Measurements from ENCODE around the gene ZNF423. TPM values are rescaled to one million over a fixed set of nuclear protein-coding genes. Genes with fewer than 3 reads are reported as not detected.
A peak's percentile ranks its signal among the peaks of the same experiment; 100 is the strongest.

ZNF423 gene
- total RNA-seq = 10 to 100 TPM in 1 of 2 donors, 1 to 10 TPM in 1; 4.9 to 14.8 TPM
- polyA plus RNA-seq = 1 to 10 TPM; 1.1 to 1.8 TPM
- long read RNA-seq, donor 1, partial matches to known transcripts = 29 of 29 reads
- long read RNA-seq, donor 1, other reads (novel, unspliced or antisense) = 0 of 29 reads
- long read RNA-seq, donor 2, partial matches to known transcripts = 11 of 12 reads
- long read RNA-seq, donor 2, other reads (novel, unspliced or antisense) = 0 of 12 reads
- long read RNA-seq, donor 3, partial matches to known transcripts = 13 of 14 reads
- long read RNA-seq, donor 3, other reads (novel, unspliced or antisense) = 0 of 14 reads
- long read RNA-seq, donor 4, partial matches to known transcripts = 21 of 21 reads
- long read RNA-seq, donor 4, other reads (novel, unspliced or antisense) = 0 of 21 reads
- long read RNA-seq, donor 5, full-length matches to known transcripts = 4 of 37 reads
- long read RNA-seq, donor 5, partial matches to known transcripts = 33 of 37 reads
- long read RNA-seq, donor 5, other reads (novel, unspliced or antisense) = 0 of 37 reads

DNA sequence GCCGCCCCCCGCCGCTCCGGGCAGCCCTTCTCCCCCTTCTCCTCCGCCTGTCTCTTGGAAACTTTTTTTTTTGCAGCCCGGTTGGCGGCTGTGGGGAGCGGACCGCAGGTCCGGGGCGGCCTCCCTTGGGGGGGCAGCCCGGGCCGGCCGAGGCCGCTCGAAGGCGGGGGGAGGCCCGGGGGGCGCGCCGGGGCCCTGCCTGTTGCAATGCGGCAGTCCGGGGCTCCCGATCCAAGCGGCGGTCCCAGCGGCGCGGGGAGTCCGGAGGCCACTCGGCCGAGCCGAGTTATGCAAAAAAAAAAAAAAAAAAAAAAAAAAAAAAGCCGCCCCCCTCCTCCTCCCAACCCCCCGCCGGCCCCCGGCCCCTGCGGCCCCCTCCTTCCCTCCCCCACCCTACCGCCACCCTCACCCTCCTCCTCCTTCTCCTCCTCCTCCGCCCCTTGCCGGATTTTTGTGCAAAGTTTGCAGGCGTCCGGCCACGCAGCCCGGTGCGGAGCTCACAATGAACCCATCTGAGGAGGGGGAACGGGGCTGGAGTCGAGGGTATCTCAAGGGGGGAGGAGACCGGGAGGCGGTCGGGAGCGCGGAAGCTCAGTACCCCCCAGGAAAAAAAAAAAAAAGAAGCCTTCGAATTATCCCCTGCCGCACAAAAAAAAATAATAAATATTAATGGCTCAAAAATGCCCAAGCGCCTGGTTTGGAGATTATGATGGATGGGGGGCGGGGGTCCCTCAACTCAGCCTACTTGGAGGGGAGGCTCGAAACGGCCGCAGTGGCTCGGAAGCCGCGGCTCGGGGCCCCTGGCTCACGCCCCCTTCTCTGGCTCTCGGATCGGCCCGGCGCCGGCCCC, at the start of gene ZNF423:
TSS of gene ZNF423 (minus strand) at position 291 of the 850 bp plus-strand sequence. CDS start 338 bp downstream, outside the sequence.
- Histone ChIP-seq H3K27me3 (ENCODE audit: control insufficient read depth in 3 of 3, insufficient read depth in 3 of 3, low read length in 2 of 3) (no peaks in the 10 kb centered on the region), H3K27ac (ENCODE audit: low read depth in 1 of 2, low read length in 1 of 2) (peak within 1 kb of the TSS; percentile 80 to 95), H3K9ac (ENCODE audit: insufficient read depth in 1 of 2, low read length in 2 of 2) (no peak within 1 kb of the TSS), H3K4me1 (ENCODE audit: control insufficient read depth in 5 of 5, insufficient read depth in 5 of 5, low read length in 5 of 5) (peaks cover 0 to 50% (median 23%) of the 10 kb centered on the region in 5 donors), H3K36me3 (ENCODE audit: control insufficient read depth in 4 of 4, insufficient read depth in 4 of 4, low read length in 4 of 4) (no peaks in the 10 kb centered on the region), H3K9me3 (ENCODE audit: control insufficient read depth in 4 of 4, insufficient read depth in 3 of 4, low read length in 3 of 4) (no peaks in the 10 kb centered on the region), H3K4me3 (peak within 1 kb of the TSS; percentile 67)
- DNase-seq (peak; percentile 76 to 85 (median 77)), ATAC-seq (ENCODE audit: insufficient read depth, low FRiP score) (no peak)
- WGBS, 2 donors = 0 to 2% methylated on average over 45 to 68 of the region's 70 CpGs
- TF ChIP-seq, protein P1, sequence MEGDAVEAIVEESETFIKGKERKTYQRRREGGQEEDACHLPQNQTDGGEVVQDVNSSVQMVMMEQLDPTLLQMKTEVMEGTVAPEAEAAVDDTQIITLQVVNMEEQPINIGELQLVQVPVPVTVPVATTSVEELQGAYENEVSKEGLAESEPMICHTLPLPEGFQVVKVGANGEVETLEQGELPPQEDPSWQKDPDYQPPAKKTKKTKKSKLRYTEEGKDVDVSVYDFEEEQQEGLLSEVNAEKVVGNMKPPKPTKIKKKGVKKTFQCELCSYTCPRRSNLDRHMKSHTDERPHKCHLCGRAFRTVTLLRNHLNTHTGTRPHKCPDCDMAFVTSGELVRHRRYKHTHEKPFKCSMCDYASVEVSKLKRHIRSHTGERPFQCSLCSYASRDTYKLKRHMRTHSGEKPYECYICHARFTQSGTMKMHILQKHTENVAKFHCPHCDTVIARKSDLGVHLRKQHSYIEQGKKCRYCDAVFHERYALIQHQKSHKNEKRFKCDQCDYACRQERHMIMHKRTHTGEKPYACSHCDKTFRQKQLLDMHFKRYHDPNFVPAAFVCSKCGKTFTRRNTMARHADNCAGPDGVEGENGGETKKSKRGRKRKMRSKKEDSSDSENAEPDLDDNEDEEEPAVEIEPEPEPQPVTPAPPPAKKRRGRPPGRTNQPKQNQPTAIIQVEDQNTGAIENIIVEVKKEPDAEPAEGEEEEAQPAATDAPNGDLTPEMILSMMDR (IDR thresholded peaks at IDR 0.05; ENCODE audit: control extremely low read depth, extremely low read depth) = no peak

DNA sequence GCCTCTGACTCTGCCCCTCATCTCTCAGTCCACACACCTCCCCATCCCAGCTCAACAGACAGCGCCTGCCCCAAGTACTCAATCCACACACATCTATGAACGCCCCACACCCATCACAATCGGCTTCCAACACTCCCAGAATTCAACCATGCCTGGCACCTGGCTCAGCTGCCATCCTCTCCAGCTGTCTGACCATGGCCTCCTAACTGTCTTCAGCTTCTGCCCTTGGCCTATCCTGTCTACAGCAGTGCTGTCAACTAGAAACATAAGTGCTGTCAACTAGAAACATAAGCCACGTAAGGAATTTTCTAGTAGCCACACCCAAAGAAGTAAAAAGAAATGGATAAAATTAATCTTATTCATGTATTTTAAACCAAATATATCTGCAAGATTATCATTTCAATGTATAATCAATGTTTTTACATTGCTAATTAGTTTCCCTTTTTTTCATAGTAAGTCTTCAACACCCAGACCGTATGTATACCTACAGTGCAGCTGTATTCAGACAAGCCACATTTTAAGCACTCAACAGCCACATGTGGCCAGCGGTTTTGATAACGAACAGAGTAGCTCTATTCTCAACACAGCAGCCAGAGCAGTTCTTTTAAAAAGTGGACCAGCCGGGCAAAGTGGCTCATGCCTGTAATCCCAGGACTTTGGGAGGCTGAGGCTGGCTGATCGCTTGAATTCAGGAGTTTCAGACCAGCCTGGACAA, 48.6 kb upstream of the ZNF423 start:
- Histone ChIP-seq H3K9me3 (ENCODE audit: control insufficient read depth in 4 of 4, insufficient read depth in 3 of 4, low read length in 3 of 4) (peaks cover 0 to 3% (median 0%) of the 10 kb centered on the region in 4 donors), H3K27me3 (ENCODE audit: control insufficient read depth in 3 of 3, insufficient read depth in 3 of 3, low read length in 2 of 3) (no peaks in the 10 kb centered on the region), H3K36me3 (ENCODE audit: control insufficient read depth in 4 of 4, insufficient read depth in 4 of 4, low read length in 4 of 4) (no peaks in the 10 kb centered on the region), H3K9ac (ENCODE audit: insufficient read depth in 1 of 2, low read length in 2 of 2) (no peak overlapping the region), H3K4me3 (no peak overlapping the region), H3K27ac (ENCODE audit: low read depth in 1 of 2, low read length in 1 of 2) (no peak overlapping the region), H3K4me1 (ENCODE audit: control insufficient read depth in 5 of 5, insufficient read depth in 5 of 5, low read length in 5 of 5) (peaks cover 0 to 6% (median 0%) of the 10 kb centered on the region in 5 donors)
- DNase-seq (no peak), ATAC-seq (ENCODE audit: insufficient read depth, low FRiP score) (no peak)
- TF ChIP-seq, protein P1 (IDR thresholded peaks at IDR 0.05; ENCODE audit: control extremely low read depth, extremely low read depth) = no peak
- WGBS, 2 donors = 89 to 94% methylated on average over 9 of the region's 9 CpGs

DNA sequence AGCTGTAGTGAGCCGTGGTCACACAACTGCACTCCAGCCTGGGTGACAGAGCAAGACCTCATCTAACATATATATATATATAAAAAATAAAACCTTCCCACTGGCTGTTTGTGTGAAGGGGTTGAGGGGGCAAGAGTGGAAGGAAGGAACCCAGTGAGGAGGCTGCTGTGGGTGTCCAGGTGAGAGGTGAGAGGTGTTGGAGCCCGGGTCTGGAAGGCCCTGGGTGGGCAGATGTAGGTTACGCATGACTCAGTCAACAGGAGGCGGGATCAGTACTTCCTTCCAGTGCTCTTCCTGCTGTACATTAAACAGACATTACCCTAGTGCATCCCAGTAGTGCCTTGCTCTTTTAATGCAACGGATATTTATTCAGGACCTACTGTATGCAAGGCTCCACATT, 47.0 kb upstream of the ZNF423 start:
- Histone ChIP-seq H3K36me3 (ENCODE audit: control insufficient read depth in 4 of 4, insufficient read depth in 4 of 4, low read length in 4 of 4) (no peaks in the 10 kb centered on the region), H3K4me3 (no peak overlapping the region), H3K27ac (ENCODE audit: low read depth in 1 of 2, low read length in 1 of 2) (no peak overlapping the region), H3K9me3 (ENCODE audit: control insufficient read depth in 4 of 4, insufficient read depth in 3 of 4, low read length in 3 of 4) (peaks cover 0 to 3% (median 0%) of the 10 kb centered on the region in 4 donors), H3K9ac (ENCODE audit: insufficient read depth in 1 of 2, low read length in 2 of 2) (no peak overlapping the region), H3K27me3 (ENCODE audit: control insufficient read depth in 3 of 3, insufficient read depth in 3 of 3, low read length in 2 of 3) (no peaks in the 10 kb centered on the region), H3K4me1 (ENCODE audit: control insufficient read depth in 5 of 5, insufficient read depth in 5 of 5, low read length in 5 of 5) (peaks cover 0 to 6% (median 0%) of the 10 kb centered on the region in 5 donors)
- no peak for DNase-seq
- ATAC-seq (ENCODE audit: insufficient read depth, low FRiP score) = no peak
- TF ChIP-seq, protein P1 (IDR thresholded peaks at IDR 0.05; ENCODE audit: control extremely low read depth, extremely low read depth) = no peak
- WGBS, 2 donors = 67 to 77% methylated on average over 5 of the region's 5 CpGs

All from lung (tissue), 16 donors.